CD14-positive monocyte (primary cell): ENCODE measurements around the gene GPRC5A. TPM values are rescaled to one million over a fixed set of nuclear protein-coding genes. Genes with fewer than 3 reads are reported as not detected.
A peak's percentile ranks its signal among the peaks of the same experiment; 100 is the strongest.

ENCODE experiments used
- DNase-seq, 3 donors: peaks; one replicate each; pipeline ENCODE4 v3.0.0-alpha.2; 2011 to 2022
- H2AFZ ChIP-seq: 2 replicates; pipeline ENCODE4 v1.6.0; 2012; ENCODE audit warnings: mild to moderate bottlenecking, low read depth, low read length, inconsistent platforms; ENCODE audit not compliant: insufficient read depth, poor library complexity, severe bottlenecking
- H3K27ac ChIP-seq, 2 donors: 1 replicate in 1 of 2; 2 replicates in 1 of 2; pipeline ENCODE4 v1.5.1; 2012 to 2013; ENCODE audit warnings: low read length in 2 of 2, control low read depth in 1 of 2, inconsistent platforms in 1 of 2, low read depth in 1 of 2, mild to moderate bottlenecking in 1 of 2
- H3K27me3 ChIP-seq, 2 donors: one replicate each; pipeline versions ENCODE4 v1.6.0 to v1.6.1; 2011 to 2013; ENCODE audit warnings: low read length in 2 of 2; ENCODE audit not compliant: control insufficient read depth in 2 of 2, insufficient read depth in 2 of 2
- H3K36me3 ChIP-seq, 2 donors: replicated peaks in 1 of 2; 1 replicate in 1 of 2; 2 replicates in 1 of 2; pipeline versions ENCODE4 v1.5.1 to v1.6.1; 2012 to 2013; ENCODE audit warnings: low read length in 2 of 2, control low read depth in 1 of 2, inconsistent platforms in 1 of 2, mild to moderate bottlenecking in 1 of 2; ENCODE audit not compliant: insufficient read depth in 2 of 2, control insufficient read depth in 1 of 2
- H3K4me1 ChIP-seq, 2 donors: 1 replicate in 1 of 2; 2 replicates in 1 of 2; pipeline versions ENCODE4 v1.5.1 to v1.6.1; 2012 to 2013; ENCODE audit warnings: low read length in 2 of 2, control low read depth in 1 of 2, inconsistent platforms in 1 of 2, mild to moderate bottlenecking in 1 of 2, moderate library complexity in 1 of 2; ENCODE audit not compliant: insufficient read depth in 2 of 2, control insufficient read depth in 1 of 2
- H3K4me2 ChIP-seq: replicated peaks from 2 replicates; pipeline ENCODE3; 2012; ENCODE audit warnings: low read length, moderate library complexity, mild to moderate bottlenecking; ENCODE audit not compliant: poor library complexity, severe bottlenecking; ENCODE audit errors: extremely low read depth
- H3K4me3 ChIP-seq, 3 experiments: fragments of 200-600 bp in 1 of 3; sonication (generic) in 1 of 3; replicated peaks in 1 of 3; 1 replicate in 2 of 3; 2 replicates in 1 of 3; pipeline ENCODE4 v1.5.1; 2011 to 2013; ENCODE audit warnings: low read length in 3 of 3, mild to moderate bottlenecking in 3 of 3, control low read depth in 2 of 3, low read depth in 2 of 3, inconsistent platforms in 1 of 3, moderate library complexity in 1 of 3
- H3K79me2 ChIP-seq: 2 replicates; pipeline ENCODE4 v1.6.0; 2012; ENCODE audit warnings: mild to moderate bottlenecking, control low read depth, inconsistent platforms, low read length, moderate library complexity; ENCODE audit not compliant: insufficient read depth
- H3K9ac ChIP-seq: 2 replicates; pipeline ENCODE4 v1.6.0; 2017; ENCODE audit warnings: low read length, mild to moderate bottlenecking; ENCODE audit not compliant: insufficient read depth, poor library complexity, severe bottlenecking
- H3K9me3 ChIP-seq, 2 donors: replicated peaks in 1 of 2; 1 replicate in 1 of 2; 2 replicates in 1 of 2; pipeline versions ENCODE4 v1.5.1 to v1.6.1; 2012 to 2013; ENCODE audit warnings: low read length in 2 of 2, control low read depth in 1 of 2; ENCODE audit not compliant: control insufficient read depth in 1 of 2, insufficient read depth in 1 of 2
- H4K20me1 ChIP-seq: 2 replicates; pipeline ENCODE4 v1.6.0; 2012; ENCODE audit warnings: mild to moderate bottlenecking, low read length, control low read depth, moderate library complexity; ENCODE audit not compliant: insufficient read depth
- H3K27ac Mint-ChIP-seq, 7 donors: one replicate each; pipeline ENCODE4 v1.8.0; 2020; ENCODE audit warnings: mild to moderate bottlenecking in 7 of 7, mixed read lengths in 7 of 7, moderate library complexity in 6 of 7, inconsistent platforms in 2 of 7
- H3K27me3 Mint-ChIP-seq, 3 donors: one replicate each; pipeline ENCODE4 v1.8.0; 2021 to 2022; ENCODE audit warnings: low read depth in 3 of 3, mild to moderate bottlenecking in 3 of 3, mixed read lengths in 3 of 3, moderate library complexity in 3 of 3, inconsistent platforms in 1 of 3
- H3K36me3 Mint-ChIP-seq, 2 donors: one replicate each; pipeline ENCODE4 v1.8.0; 2020; ENCODE audit warnings: mixed read lengths in 2 of 2, inconsistent platforms in 1 of 2, mild to moderate bottlenecking in 1 of 2
- H3K4me1 Mint-ChIP-seq: one replicate; pipeline ENCODE4 v1.8.0; 2020; ENCODE audit warnings: mild to moderate bottlenecking, mixed read lengths
- H3K4me3 Mint-ChIP-seq, 2 donors: one replicate each; pipeline ENCODE4 v1.8.0; 2020; ENCODE audit warnings: mild to moderate bottlenecking in 2 of 2, mixed read lengths in 2 of 2, moderate library complexity in 1 of 2
- H3K9me3 Mint-ChIP-seq, 7 donors: one replicate each; pipeline ENCODE4 v1.8.0; 2020 to 2022; ENCODE audit warnings: mixed read lengths in 7 of 7, mild to moderate bottlenecking in 6 of 7, moderate library complexity in 6 of 7, inconsistent platforms in 2 of 7
- CTCF ChIP-seq: fragments of 200-600 bp; IDR thresholded peaks from one replicate; pipeline ENCODE4 v1.8.0; 2022; ENCODE audit warnings: antibody characterized with exemption, mild to moderate bottlenecking
- WGBS: methylation state at CpG from one replicate; pipeline ENCODE4 v1.1.5; 2013; ENCODE audit warnings: missing lambda C conversion rate; ENCODE audit not compliant: insufficient coverage; 5-methylcytosine and 5-hydroxymethylcytosine counted together
- intact Hi-C, 2 donors: fragments of 100-400 bp; cut with micrococcal nuclease; formaldehyde crosslinking; loops; one replicate each; pipeline versions ENCODE4 v1.15.0 to v1.15.1; 2023
- polyA plus RNA-seq, 3 donors: library from polyadenylated mRNA; depleted of rRNA in 1 of 3; unstranded in 2 of 3; stranded (reverse) in 1 of 3; fragments of 300-500 nt in 2 of 3; fragments of >200 nt in 1 of 3; fragmentation: Illumina TruSeq in 2 of 3; gene quantifications; 1 replicate in 2 of 3; 2 replicates in 1 of 3; pipeline ENCODE4 v1.2.3, GENCODE V29; 2012 to 2021

GPRC5A gene
- polyA plus RNA-seq, 3 donors: 0.43 TPM; not detected in 2

- Histone ChIP-seq H3K4me3 (no peak overlapping the region), H3K9ac (no peak overlapping the region), H3K4me2 (no peak overlapping the region), H3K4me1 (peaks cover 7 to 9% of the 10 kb centered on the region in 2 donors), H3K27ac (no peak overlapping the region), H3K9me3 (no peaks in the 10 kb centered on the region), H3K27me3 (no peaks in the 10 kb centered on the region), H4K20me1 (no peaks in the 10 kb centered on the region), H3K79me2 (no peaks in the 10 kb centered on the region), H2AFZ (no peak overlapping the region), H3K36me3 (no peaks in the 10 kb centered on the region)
- Mint-ChIP-seq H3K36me3 (no peaks in the 10 kb centered on the region), H3K4me3 (no peak overlapping the region), H3K4me1 (peaks cover 9% of the 10 kb centered on the region), H3K27ac (no peak overlapping the region), H3K9me3 (no peaks in the 10 kb centered on the region), H3K27me3 (peaks cover 0 to 6% (median 6%) of the 10 kb centered on the region in 3 donors)
- no peak for TF ChIP-seq CTCF
- intact Hi-C loops: no loop called here
- DNase-seq: no peak
These were observed 10.7 kb downstream of the GPRC5A start for GRCh38 chr12:12902036-12902435.

GRCh38 chr12:12903642-12904609, 12.6 kb downstream of the GPRC5A start:
- no peaks in the 10 kb centered on the region for H3K27me3 ChIP-seq
- no peaks in the 10 kb centered on the region for H3K9me3 ChIP-seq
- H3K9ac ChIP-seq: no peak overlapping the region
- Mint-ChIP-seq H3K4me3 (peak overlapping the region in 1 of 2 donors; percentile 49), H3K27ac (peak overlapping the region in 1 of 7 donors; percentile 11), H3K9me3 (no peaks in the 10 kb centered on the region), H3K27me3 (peaks cover 0 to 6% (median 3%) of the 10 kb centered on the region in 3 donors), H3K4me1 (peaks cover 10% of the 10 kb centered on the region), H3K36me3 (no peaks in the 10 kb centered on the region)
- no peak overlapping the region for H3K4me3 ChIP-seq
- no peak overlapping the region for H3K27ac ChIP-seq
- peaks cover 7 to 9% of the 10 kb centered on the region in 2 donors for H3K4me1 ChIP-seq
- H3K36me3 ChIP-seq: no peaks in the 10 kb centered on the region
- no peak for TF ChIP-seq CTCF
- no peaks in the 10 kb centered on the region for H3K79me2 ChIP-seq
- no peak overlapping the region for H2AFZ ChIP-seq
- H3K4me2 ChIP-seq: no peak overlapping the region
- H4K20me1 ChIP-seq: no peaks in the 10 kb centered on the region
- DNase-seq: peak in 1 of 3 donors; percentile 45
- intact Hi-C loops: no loop called here
- 93% methylated on average over 4 of the region's 14 CpGs for WGBS
